Stimulated activated CD4-positive, alpha-beta T cell treated with anti-CD3 and anti-CD28 coated beads, Interleukin-2, amount 100 ng/mL, for 4 hours (primary cell): ENCODE measurements around the gene KIFC3.
A peak's percentile ranks its signal among the peaks of the same experiment; 100 is the strongest.
"Not testable (repeated sequence)": the region's sequence is repeated elsewhere in the genome, so short reads cannot be mapped to it uniquely, and the experiment has no call there.

Source experiments
- DNase-seq: peaks from one replicate; pipeline ENCODE4 v3.0.0-alpha.2; 2020; ENCODE audit warnings: low read depth

Gene KIFC3

GRCh38 chr16:57824888-57825287, 22.6 kb upstream of the KIFC3 start:
- no peak for DNase-seq

DNA sequence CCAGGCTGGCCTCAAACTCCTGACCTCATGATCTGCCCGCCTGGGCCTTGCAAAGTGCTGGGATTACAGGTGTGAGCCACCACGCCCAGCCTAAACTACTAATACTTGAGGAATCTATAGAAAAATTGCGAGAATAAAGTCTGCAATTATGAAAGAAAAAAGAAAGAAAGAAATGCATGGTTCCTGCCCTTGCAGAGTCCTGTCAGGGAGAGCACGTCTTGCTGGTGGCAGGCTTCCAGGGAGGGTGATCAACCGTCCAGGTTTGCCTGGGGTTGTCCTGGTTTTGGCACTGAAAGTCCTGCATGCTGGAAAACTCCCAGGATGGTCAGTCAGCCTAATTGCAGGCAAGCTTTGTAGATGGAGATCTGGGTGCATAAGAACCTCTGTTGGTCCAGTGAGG, 21.5 kb upstream of the KIFC3 start:
- no peak for DNase-seq

- no peak for DNase-seq
These were observed 20.6 kb upstream of the KIFC3 start for GRCh38 chr16:57822856-57823255.

DNA sequence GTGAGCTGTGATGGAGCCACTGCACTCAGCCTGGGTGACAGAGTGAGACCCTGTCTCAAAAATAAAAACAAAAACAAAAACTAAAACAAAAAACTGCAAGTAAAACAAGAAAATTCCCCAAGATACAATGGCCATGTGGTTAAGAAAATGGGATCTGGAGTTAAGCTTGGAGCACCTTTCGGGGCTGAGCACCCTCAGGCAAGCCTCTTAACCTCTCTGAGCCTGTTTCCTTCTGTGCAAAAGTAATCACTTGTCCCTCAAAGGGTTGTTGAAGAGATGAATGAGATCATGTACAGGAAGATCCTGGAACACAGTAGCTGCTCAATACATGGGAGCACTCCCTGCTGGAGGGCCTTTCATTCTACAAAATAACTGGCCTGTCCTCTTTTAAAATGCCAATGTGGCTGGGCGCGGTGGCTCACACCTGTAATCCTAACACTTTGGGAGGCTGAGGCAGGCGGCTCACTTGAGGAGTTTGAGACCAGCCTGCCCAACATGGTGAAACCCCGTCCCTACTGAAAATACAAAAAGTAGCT, 19.8 kb upstream of the KIFC3 start:
- no peak for DNase-seq

GRCh38 chr16:57821149-57821971, 19.1 kb upstream of the KIFC3 start:
- no peak for DNase-seq

GRCh38 chr16:57818377-57819064, 16.2 kb upstream of the KIFC3 start:
- DNase-seq, result no peak

DNA sequence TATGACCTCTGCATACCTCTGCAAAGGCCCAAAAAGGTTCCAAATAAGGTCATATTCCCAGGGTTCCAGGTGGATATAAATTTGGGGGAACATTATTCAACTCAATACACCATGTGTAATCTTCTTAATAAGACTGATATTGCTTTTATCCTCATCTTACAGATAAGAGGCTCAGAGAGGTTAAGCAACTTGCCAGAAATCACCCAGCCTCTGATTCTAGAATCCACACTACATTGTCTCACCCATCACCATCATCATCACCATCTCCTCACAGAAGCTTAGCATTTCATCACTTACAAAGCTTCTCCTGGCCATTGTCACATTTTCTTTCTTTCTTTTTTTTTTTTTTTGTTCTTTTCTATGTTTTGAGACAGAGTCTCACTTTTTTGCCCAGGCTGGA, 15.4 kb upstream of the KIFC3 start:
- no peak for DNase-seq

- no peak for DNase-seq
These were observed 13.9 kb upstream of the KIFC3 start for GRCh38 chr16:57815987-57816745.

GRCh38 chr16:57814896-57815295, 12.6 kb upstream of the KIFC3 start:
- DNase-seq, result no peak

DNA sequence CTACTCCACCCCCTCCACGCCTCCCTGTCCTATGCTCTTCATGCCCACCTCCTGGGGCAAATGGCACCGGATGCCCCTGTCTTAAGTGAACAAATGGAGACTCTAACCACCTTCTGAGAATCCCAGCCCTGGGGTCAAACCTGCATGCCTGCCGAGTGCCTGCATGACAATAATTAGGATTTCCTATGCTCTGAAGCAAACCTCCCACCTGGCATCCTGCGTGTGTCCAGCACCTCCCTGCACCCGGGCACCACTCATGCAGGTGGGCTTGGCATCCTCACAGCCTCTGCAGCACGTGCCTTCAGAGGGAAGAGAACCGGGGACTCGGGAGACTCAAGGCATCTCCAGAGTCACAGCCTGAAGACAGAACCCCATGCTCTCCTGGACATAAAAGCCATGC, 11.2 kb upstream of the KIFC3 start:
- no peak for DNase-seq

- DNase-seq, result not testable (repeated sequence)
These were observed 9.0 kb upstream of the KIFC3 start for GRCh38 chr16:57811340-57811739.

GRCh38 chr16:57810197-57811031, 8.1 kb upstream of the KIFC3 start:
- DNase-seq, result peak; percentile 74

DNA sequence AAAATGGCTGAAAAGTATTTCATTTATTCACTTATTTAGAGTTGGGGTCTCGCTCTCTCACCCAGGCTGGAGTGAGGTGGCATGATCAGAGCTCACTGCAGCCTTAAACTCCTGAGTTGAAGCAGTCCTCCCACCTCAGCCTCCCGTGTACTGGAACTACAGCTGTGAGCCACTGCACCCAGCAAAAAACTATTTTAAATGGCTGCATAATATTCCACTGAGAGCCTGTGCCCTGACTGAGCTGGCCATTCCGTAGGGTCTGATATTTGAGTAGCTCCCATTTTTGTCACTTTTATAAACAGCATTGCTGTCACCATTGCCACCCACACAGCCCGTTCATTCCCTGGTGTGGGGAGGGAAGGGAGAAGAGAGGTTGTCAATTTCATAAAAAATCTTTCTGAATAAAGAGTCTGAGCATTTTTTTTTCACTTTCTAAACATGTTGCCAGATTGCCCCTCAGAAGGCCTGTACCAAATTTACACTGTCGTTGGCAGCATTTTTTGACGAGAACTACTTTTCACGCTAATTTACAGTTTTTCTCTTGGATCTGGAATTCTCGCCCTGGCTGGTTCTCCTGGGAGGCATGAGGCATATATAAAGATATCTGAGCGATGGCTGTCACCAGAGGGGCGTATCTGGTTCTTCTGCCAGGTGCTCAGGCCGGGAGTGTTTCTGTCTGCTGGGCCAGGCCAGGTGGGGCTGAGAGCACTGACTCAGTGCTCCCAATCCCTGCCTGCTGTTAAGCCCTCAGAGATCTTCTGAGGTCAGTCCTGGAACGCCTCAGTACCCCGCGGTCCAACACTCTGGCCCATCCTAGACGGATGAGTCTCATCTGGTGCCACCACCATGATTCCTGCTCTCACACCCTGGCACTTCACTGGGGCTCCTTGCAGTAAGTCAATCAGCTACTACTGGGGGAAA, 7.2 kb upstream of the KIFC3 start:
- no peak for DNase-seq

GRCh38 chr16:57808589-57809228, 6.4 kb upstream of the KIFC3 start:
- no peak for DNase-seq

DNA sequence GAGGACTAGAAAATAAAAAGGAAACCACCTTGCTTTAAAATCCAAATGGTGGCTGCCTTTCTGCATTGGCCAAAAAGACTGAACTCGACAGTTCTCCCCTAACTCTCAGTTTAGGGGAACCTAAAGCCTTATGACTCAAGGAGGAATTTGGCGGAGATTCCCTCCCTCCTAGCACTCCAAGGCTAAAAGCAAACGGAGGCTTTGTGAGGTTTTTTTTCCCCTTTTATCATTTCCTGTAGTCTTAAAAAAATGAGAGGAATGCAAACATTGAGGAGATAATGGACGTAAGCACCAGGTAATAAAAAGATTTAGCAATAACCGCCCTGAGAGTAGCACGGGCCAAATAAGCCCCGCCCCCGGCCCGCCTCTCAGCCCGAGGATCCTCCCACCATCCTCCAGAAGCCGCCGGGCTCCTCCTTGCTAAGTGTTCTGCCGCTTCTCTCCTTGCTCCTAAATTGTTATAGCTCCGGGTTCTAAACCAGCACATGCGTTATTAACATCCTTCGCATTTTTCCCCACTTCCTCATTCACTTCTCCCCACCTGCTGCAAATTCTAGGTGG, 5.8 kb upstream of the KIFC3 start:
- DNase-seq, result peak; percentile 40

DNA sequence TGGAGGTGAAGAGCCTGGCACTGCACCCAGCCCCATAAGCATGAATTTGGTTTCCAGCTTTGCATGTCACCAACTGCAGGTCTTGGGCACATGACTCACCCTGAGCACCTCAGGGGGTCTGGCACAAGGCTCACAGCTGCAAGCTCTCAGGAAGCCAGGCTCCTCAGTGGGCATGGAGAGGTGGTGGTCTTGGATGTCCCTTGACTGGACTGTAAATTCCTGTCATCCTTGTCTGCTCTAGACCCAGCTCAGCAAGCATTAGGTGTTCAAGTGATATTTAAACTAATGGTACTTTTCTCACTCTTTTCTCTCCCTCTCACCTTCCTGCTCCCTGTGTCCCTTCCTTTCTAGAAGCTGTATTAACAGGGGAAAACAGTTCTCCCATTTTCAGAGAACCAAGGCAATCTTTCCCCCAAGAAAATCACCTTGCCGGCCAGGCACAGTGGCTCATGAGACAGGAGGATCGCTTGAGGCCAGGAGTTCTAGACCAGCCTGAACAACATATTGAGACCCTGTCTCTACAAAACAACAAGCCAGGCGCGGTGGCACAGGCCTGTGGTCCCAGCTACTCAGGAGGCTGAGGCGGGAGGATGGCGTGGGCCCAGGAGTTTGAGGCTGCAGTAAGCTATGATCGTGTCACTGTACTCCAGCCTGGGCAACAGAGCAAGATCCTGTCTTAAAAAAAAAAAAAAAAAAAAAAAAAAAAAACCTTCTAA, 5.1 kb upstream of the KIFC3 start:
- no peak for DNase-seq

DNA sequence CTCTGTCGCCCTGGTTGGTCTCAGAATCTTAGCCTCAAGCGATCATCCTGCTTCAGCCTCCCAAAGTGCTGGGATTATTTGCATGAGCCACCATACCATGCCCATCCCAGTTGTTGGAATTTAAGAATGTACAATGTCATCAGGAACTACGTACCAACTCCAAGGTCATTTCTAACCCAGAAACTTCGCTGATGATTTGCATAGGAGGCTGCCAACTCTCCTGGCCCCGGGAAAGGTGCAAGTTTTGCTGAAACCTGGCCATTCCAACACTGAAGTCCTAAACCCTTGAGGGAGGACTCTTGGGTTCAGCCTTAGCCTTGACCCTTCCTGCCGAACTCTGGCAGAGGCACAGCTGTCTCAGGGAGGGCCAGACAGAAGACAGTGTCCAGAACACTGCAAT, 2.9 kb upstream of the KIFC3 start:
- DNase-seq, result no peak

GRCh38 chr16:57804111-57804837, 2.0 kb upstream of the KIFC3 start:
- no peak for DNase-seq
